Measurements from ENCODE around the gene RNASEH2C. TPM values are rescaled to one million over a fixed set of nuclear protein-coding genes. Genes with fewer than 3 reads are reported as not detected.
A peak's percentile ranks its signal among the peaks of the same experiment; 100 is the strongest.
"Not testable (repeated sequence)": the region's sequence is repeated elsewhere in the genome, so short reads cannot be mapped to it uniquely, and the experiment has no call there.

Gene RNASEH2C
- total and polyA plus RNA-seq, 2 of the 13 experiments (the other 11 are each of a cell fraction or from before 2014, with no cell fraction given) = 27.4 to 50.9 TPM

DNA sequence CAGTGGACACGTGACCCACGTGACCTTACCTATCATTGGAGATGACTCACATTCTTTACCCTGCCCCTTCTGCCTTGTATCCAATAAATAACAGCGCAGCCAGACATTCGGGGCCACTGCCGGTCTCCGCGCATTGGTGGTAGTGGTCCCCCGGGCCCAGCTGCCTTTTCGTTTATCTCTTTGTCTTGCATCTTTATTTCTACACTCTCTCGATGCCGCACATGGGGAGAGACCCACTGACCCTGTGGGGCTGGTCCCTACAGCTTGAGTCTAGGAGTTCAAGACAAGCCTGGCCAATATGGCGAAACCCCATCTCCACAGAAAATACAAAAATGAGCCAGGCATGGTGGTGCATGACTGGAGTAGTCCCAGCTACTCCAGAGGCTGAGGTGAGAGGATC is 13.6 kb downstream of the RNASEH2C start:
- intact Hi-C loops (cut with micrococcal nuclease; ENCODE audit: unreplicated experiment); BruUV-seq (replicated peaks); H2AFZ ChIP-seq (ENCODE audit: low read length); H3K9ac ChIP-seq (ENCODE audit: insufficient read depth, low read depth, low read length); H4K20me1 ChIP-seq (ENCODE audit: insufficient read depth, low read length); FAIRE-seq; H3K79me2 ChIP-seq (ENCODE audit: insufficient read depth, low read length); H3K27ac ChIP-seq (ENCODE audit: extremely low read length, insufficient read depth, low read length); DNase-seq (ENCODE audit: low spot score); H3K9me3 ChIP-seq (ENCODE audit: low read length); H3K27me3 ChIP-seq (ENCODE audit: control insufficient read depth in 1 of 2, insufficient read depth in 2 of 2, low read length in 2 of 2); H3K4me2 ChIP-seq (ENCODE audit: low read depth, low read length); H3K4me3 ChIP-seq (replicated peaks in 1 of 3; ENCODE audit: insufficient read depth in 1 of 3, low read depth in 2 of 3, low read length in 3 of 3); POLR2A ChIA-PET; in situ Hi-C loops (cut with HindIII; ENCODE audit: extremely low pct_ligation_motif_present, low pct_unique_long_range_greater_than_20kb); ATAC-seq; H3K36me3 ChIP-seq (replicated peaks in 1 of 2; ENCODE audit: control insufficient read depth in 1 of 2, insufficient read depth in 2 of 2, low read length in 2 of 2): not testable (repeated sequence)
- CTCF ChIA-PET (ENCODE audit: low intra/inter-chr PET ratio, low total read pairs) = interaction anchor here (1.1 to 3.8 kb wide), 3 partner anchors 111 to 282 kb away, joined by 6 to 22 read pairs (median 7); no protein-coding TSS in a partner anchor
- WGBS (ENCODE audit: low lambda C conversion rate) = 67% methylated on average over 10 of the region's 12 CpGs
- TF ChIP-seq, protein P1, sequence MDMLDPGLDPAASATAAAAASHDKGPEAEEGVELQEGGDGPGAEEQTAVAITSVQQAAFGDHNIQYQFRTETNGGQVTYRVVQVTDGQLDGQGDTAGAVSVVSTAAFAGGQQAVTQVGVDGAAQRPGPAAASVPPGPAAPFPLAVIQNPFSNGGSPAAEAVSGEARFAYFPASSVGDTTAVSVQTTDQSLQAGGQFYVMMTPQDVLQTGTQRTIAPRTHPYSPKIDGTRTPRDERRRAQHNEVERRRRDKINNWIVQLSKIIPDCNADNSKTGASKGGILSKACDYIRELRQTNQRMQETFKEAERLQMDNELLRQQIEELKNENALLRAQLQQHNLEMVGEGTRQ (IDR thresholded peaks at IDR 0.05; ENCODE audit: low read depth, low read length) = not testable (repeated sequence)
- TF ChIP-seq, protein P1 (CRISPR knock-in tag; IDR thresholded peaks at IDR 0.05; ENCODE audit: borderline replicate concordance) = peak; percentile 47; the same call in 1 of the 2 replicates
- peaks cover 16% of the 10 kb centered on the region; the same call in 1 of the 2 replicates for H3K4me1 ChIP-seq (ENCODE audit: insufficient read depth, low read length)

DNA sequence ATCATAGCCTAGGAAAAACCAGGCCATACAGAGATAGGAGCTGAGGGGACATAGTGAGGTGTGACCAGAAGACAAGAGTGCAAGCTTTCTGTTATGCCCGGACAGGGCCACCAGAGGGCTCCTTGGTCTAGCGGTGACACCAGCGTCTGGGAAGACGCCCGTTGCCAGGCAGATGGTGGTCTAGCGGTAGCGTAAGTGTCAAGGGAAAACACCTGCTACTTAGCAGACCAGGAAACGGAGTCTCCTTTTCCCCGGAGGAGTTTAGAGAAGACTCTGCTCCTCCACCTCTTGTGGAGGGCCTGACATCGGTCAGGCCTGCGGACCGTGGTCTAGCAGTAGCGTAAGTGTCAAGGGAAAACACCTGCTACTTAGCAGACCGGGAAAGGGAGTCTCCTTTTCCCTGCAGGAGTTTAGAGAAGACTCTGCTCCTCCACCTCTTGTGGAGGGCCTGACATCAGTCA is 14.3 kb downstream of the RNASEH2C start:
- ATAC-seq = 0 out of 3 replicates have a peak, but pooled peaks have one; percentile 31
- Histone ChIP-seq H3K27me3 (ENCODE audit: control insufficient read depth in 1 of 2, insufficient read depth in 2 of 2, low read length in 2 of 2) (peaks cover 0 to 11% of the 10 kb centered on the region in 2 experiments; a peak in 2 of 5 replicates), H3K4me3 (replicated peaks in 1 of 3; ENCODE audit: insufficient read depth in 1 of 3, low read depth in 2 of 3, low read length in 3 of 3) (peak overlapping the region in 2 of 3 experiments; percentile 22 to 58; a peak in 2 of 6 replicates), H3K4me1 (ENCODE audit: insufficient read depth, low read length) (peaks cover 14% of the 10 kb centered on the region; the same call in 1 of the 2 replicates), H2AFZ (ENCODE audit: low read length) (peak overlapping the region; percentile 87), H3K4me2 (ENCODE audit: low read depth, low read length) (peak overlapping the region; percentile 77)
- WGBS (ENCODE audit: low lambda C conversion rate) = 4% methylated on average over 7 of the region's 14 CpGs
- in situ Hi-C loops (cut with HindIII; ENCODE audit: extremely low pct_ligation_motif_present, low pct_unique_long_range_greater_than_20kb); H3K9me3 ChIP-seq (ENCODE audit: low read length); H3K79me2 ChIP-seq (ENCODE audit: insufficient read depth, low read length); H4K20me1 ChIP-seq (ENCODE audit: insufficient read depth, low read length); BruUV-seq (replicated peaks); DNase-seq (ENCODE audit: low spot score); FAIRE-seq; H3K9ac ChIP-seq (ENCODE audit: insufficient read depth, low read depth, low read length); H3K36me3 ChIP-seq (replicated peaks in 1 of 2; ENCODE audit: control insufficient read depth in 1 of 2, insufficient read depth in 2 of 2, low read length in 2 of 2); intact Hi-C loops (cut with micrococcal nuclease; ENCODE audit: unreplicated experiment); H3K27ac ChIP-seq (ENCODE audit: extremely low read length, insufficient read depth, low read length): not testable (repeated sequence)
- POLR2A ChIA-PET = interaction anchor here (0.9 to 1.3 kb wide), 3 partner anchors 13 to 346 kb away, joined by 3 read pairs; partner anchors contain the start of gene SF3B2
- CTCF ChIA-PET (ENCODE audit: low intra/inter-chr PET ratio, low total read pairs) = interaction anchor here (0.6 to 3.8 kb wide), 4 partner anchors 110 to 283 kb away, joined by 3 to 22 read pairs (median 6); no protein-coding TSS in a partner anchor
- 0 out of 4 replicates have a peak, but pooled peaks of 1 of the 2 experiments have one; percentile 21 for TF ChIP-seq KLF16 (CRISPR knock-in tag; IDR thresholded peaks at IDR 0.05)
- 0 out of 2 replicates have a peak, but pooled peaks have one; percentile 22 for TF ChIP-seq HOXA3 (CRISPR knock-in tag; IDR thresholded peaks at IDR 0.05)
- TF ChIP-seq, protein P2, sequence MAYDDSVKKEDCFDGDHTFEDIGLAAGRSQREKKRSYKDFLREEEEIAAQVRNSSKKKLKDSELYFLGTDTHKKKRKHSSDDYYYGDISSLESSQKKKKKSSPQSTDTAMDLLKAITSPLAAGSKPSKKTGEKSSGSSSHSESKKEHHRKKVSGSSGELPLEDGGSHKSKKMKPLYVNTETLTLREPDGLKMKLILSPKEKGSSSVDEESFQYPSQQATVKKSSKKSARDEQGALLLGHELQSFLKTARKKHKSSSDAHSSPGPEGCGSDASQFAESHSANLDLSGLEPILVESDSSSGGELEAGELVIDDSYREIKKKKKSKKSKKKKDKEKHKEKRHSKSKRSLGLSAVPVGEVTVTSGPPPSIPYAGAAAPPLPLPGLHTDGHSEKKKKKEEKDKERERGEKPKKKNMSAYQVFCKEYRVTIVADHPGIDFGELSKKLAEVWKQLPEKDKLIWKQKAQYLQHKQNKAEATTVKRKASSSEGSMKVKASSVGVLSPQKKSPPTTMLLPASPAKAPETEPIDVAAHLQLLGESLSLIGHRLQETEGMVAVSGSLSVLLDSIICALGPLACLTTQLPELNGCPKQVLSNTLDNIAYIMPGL (CRISPR knock-in tag; IDR thresholded peaks at IDR 0.05; ENCODE audit: borderline replicate concordance in 1 of 2, low read depth in 1 of 2) = peak; percentile 33 to 75; a peak in 2 of 4 replicates
- 0 out of 2 replicates have a peak, but pooled peaks have one; percentile 39 for TF ChIP-seq RFXAP (CRISPR knock-in tag; IDR thresholded peaks at IDR 0.05; ENCODE audit: borderline replicate concordance)
- TF ChIP-seq, protein P3, sequence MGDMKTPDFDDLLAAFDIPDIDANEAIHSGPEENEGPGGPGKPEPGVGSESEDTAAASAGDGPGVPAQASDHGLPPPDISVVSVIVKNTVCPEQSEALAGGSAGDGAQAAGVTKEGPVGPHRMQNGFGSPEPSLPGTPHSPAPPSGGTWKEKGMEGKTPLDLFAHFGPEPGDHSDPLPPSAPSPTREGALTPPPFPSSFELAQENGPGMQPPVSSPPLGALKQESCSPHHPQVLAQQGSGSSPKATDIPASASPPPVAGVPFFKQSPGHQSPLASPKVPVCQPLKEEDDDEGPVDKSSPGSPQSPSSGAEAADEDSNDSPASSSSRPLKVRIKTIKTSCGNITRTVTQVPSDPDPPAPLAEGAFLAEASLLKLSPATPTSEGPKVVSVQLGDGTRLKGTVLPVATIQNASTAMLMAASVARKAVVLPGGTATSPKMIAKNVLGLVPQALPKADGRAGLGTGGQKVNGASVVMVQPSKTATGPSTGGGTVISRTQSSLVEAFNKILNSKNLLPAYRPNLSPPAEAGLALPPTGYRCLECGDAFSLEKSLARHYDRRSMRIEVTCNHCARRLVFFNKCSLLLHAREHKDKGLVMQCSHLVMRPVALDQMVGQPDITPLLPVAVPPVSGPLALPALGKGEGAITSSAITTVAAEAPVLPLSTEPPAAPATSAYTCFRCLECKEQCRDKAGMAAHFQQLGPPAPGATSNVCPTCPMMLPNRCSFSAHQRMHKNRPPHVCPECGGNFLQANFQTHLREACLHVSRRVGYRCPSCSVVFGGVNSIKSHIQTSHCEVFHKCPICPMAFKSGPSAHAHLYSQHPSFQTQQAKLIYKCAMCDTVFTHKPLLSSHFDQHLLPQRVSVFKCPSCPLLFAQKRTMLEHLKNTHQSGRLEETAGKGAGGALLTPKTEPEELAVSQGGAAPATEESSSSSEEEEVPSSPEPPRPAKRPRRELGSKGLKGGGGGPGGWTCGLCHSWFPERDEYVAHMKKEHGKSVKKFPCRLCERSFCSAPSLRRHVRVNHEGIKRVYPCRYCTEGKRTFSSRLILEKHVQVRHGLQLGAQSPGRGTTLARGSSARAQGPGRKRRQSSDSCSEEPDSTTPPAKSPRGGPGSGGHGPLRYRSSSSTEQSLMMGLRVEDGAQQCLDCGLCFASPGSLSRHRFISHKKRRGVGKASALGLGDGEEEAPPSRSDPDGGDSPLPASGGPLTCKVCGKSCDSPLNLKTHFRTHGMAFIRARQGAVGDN (CRISPR knock-in tag; IDR thresholded peaks at IDR 0.05) = peak; percentile 21; the same call in 1 of the 2 replicates
